ENCODE results near the gene BCO1.

Gene BCO1

DNA sequence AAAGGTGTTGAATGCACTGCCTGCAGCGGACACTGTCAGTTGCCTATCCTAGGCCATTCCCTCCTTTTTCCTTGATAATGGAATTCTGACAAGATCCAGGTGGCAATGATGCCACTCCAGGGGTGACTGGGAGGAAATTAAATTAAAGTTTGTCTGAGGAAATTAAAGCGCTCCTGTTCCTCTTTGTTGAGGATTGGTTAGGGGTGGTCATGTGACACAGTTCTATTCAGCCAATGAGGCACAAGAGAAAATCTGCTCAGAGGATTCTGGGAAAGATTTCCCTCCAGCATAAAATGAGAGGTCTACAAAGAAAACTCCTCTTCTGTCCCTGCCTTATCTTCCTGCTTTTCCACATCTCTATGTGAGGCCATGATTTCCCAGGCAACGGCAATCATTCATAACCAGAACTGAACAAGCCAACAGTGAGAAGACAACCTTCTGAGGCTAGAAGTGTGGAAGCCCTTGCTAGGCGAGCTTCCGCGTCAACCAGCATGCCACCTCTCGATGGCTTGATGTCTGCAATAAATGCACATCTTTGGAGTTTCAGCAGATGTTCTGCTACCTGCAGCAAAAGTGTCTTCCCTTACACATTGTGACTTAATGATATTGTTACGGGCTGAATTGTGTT is 5.6 kb upstream of the BCO1 start:
- no peak for DNase-seq

DNA sequence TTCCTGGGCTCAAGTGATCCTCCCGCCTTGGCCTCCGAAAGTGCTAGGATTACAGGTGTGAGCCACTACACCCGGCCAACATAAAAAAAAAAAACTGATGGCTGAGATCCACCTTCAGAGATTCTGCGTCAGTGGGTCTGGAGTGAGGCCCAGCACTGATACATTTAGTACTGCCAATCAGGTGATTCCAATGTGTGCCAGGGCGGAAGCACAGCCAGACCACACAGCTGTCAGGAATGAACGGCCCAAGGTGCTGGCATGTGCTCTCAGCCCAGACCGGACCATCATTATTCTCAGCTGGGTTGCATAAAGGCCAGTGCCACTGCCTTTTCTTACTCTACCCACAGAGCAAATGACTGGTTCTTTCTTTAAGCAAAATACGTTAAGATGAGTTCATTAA is 1.2 kb upstream of the BCO1 start:
- DNase-seq, result no peak

DNA sequence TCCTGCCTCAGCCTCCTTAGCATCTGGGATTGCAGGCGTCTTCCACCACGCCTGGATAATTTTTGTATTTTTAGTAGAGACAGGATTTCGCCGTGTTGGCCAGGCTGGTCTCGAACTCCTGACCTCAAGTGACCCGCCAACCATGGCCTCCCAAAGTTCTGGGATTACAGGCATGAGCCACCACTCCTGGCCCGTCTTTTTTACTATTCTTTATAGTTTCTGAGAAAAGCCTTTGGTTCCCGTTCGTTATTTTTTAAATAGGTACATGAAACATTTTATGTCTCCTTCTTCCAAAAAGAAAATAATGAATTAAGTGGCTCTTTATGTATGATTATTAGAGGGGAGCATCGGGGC is 570 bp upstream of the BCO1 start:
- DNase-seq, result no peak

DNA sequence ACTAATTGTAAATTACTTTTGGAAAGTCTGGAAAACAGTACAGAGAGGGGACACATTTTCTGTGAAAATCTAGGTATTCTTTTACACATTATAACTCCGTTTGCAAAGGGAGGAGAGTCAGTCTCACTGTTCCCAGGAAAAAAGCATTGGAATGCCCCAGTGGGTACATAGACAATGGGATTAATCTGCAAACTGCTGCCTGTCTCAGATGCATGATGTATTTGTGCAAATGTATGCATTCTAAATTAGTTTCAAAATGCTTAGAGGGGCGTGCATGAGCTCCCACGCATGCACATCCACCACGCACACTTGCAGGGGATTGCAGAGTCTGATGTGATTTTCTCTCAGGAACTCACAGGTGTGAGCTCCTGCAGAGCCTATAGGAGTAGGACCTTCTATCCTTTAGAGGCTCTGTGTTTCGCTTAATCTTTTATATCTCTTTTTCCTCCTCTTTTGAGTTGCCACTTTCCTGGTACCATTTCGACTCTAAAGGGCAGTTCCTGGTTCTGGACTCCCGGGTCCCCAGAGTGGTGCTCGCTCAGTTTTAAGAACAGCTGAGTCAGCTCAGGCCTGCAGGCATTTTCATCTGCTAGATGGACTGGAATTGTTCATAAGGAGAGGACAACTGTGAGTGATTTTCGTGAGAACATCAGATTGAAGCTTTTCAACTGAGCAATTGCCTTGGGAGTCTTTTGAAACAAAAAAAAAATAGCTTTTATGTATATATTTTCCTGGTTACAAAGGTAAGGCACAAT is 1.1 kb downstream of the BCO1 start:
- no peak for DNase-seq

DNA sequence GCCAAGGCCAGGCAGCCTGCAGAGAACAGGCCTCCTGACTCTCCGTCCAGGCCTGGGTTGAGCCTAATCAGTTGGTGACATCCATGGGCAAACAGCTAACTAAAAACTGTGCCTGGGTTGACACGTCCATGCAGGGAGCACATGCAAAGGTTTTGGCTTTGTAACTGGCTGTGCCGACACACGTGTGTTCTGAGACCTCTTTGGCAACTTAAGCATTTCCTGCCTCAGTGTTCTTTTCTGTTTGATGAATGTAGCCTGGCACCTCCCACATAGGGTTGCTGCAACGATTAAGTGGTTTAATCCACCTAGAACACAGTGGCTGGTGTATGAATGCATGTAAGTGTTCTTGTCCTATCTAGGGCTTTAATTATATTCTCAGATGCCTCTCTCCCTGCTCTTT is 3.2 kb downstream of the BCO1 start:
- DNase-seq, result no peak

- no peak for DNase-seq
Observed at GRCh38 chr16:81242977-81243618, 4.6 kb downstream of the BCO1 start.

GRCh38 chr16:81243942-81244341 is 5.5 kb downstream of the BCO1 start:
- no peak for DNase-seq

DNA sequence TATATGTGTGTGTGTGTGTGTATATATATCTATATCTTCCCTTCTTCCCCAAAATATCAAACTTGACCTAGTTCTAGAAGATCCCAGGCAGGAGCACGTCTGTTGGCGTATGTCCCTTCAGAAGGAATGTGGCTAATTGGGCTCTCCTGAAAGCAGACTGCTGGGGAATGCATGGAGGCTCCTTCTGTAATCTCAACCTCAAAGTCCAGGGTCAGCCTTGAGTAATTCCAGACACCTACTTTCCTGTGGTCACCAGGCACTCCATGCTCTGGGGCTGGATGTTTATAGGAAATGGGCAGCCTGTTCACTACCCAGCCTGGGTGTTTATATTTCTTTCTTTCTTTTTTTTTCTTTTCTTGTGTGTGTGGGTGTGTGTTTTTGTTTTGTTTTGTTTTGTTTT is 13.4 kb downstream of the BCO1 start:
- no peak for DNase-seq

GRCh38 chr16:81253141-81253540 is 14.7 kb downstream of the BCO1 start:
- no peak for DNase-seq

GRCh38 chr16:81254922-81255526 is 16.5 kb downstream of the BCO1 start:
- DNase-seq, result no peak

DNA sequence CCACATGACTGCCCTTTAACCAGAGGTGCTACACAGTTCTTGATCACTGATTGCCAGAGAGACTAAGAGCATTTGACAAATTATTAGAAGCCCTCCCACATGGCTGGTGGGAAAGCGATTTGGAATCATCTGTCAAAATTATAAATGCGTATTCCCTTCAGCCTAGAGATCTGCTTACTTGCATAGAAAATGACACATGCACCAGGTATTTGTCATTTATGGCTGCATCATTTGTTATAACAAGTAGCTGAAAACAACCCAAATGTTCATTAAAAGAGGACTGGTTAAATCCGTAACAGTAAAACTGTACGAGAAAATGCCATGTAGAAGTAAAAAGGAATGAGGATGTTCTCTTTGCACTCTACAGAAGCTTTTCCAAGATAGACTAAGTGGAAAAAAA is 21.4 kb downstream of the BCO1 start:
- no peak for DNase-seq

DNA sequence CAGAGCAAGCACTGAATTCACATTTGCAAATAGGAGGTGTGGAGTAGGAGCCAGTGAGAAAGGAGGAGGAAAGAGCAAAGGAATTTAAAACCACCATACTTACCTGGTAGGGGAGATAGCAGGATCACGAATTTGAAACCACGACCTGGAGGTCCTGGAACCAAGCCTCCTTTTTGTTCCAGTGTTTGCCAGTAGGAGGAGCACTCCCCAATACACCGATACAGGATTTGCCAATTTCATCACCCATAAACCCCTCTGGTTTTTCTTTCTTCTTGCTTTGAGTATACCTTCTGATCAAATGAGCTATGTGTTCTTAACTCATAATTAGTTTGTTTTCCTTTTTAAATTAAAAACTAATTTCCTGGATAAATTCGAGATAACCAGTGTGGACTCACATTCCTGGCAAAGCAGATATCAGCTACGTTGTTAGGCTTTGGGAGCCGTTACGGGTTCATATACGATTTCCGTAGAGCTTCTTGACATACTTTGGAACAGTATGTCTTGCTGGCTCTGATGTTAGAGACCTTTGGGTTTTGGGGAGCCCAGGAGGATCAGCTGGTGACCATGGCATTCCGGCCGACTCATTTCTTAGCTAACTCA is 22.7 kb downstream of the BCO1 start:
- DNase-seq, result peak; percentile 23

- no peak for DNase-seq
Observed at GRCh38 chr16:81263470-81264220, 25.2 kb downstream of the BCO1 start.

- no peak for DNase-seq
Observed at GRCh38 chr16:81264386-81264785, 25.9 kb downstream of the BCO1 start.

DNA sequence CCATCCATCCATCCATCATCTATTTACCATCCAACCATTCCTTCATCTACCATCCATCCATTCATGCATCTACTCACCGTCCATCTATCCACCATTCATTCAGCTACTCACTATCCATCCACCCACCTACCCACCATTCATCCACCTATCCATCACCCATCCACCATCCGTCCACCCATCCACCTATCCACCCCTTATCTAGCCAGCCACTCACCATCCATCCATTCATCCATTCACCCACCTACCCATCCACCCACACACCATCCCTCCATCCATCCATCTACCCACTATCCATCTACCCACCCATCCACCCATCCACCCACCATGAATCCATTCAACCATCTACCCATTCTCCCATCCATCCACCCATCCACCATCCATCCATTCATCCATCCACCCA is 26.6 kb downstream of the BCO1 start:
- no peak for DNase-seq

DNA sequence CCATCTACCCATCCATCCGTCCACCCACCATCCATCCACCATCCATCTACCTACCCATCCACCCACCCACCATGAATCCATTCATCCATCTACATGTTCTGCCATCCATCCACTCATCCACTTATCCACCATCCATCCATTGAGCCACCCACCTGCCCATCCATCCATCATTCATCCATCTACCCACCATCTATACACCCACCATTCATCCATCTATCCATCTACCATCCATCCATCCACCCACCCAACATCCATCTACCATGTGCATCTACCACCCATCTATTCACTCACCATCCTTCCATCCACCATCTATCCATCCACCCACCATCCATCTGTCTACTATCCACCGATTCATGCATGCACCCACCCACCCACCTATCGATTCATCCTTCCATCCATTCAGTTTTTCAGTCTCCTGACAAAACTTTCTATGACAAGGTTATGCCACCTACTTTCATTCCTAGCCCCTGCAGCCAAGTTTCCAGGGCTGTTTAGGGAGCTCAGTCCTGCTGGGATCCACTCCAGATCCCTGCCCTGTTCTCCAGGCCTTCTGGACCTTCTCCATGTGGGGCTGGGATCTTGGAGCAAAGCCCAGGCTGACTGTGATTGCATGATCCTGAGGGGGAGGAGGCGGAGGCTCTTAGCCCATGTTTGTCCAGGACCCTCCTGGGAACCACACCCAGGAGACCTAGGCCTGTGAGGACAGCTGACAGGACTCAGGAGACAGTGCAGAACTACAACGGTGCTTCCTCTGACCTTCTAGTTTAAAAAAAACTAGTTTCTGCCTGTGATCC is 27.4 kb downstream of the BCO1 start:
- DNase-seq, result no peak

DNA sequence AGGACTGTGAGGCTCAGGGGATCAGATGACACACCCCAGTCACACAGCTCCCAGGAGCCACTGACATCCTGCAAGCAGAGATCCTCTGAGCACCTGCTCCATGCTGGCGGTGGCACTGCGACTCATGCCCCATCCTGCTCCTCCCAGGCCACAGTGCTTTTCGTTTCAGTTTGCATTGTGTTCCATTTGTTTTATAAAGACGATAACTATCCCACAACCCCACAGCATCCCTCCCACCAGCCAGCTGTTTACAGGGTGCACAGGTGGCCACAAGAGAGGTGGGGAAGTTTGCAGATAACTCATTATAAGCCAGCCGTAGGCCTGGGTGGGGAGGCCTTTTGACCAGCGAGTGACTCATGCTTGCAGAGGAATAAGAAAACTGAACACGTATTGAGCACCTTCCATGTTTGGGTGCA is 28.2 kb downstream of the BCO1 start:
- DNase-seq, result peak; percentile 4

DNA sequence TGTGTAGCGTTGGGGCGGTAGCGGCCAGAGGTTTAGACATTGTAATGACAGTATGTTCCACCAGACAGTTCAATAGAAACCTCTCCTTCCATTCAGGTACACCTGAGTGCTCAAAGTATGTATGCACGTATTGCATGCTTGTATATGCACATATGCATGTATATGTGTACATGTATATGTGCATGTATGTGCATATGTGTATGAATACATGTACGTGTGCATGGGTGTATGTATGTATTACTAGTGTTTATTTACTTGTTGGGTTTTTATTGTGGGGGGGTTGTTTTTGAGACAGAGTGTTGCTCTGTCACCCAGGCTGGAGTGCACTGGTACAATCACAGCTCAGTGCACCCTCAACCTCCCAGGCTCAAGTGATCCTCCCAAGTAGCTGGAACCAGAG is 30.0 kb downstream of the BCO1 start:
- DNase-seq, result no peak

DNA sequence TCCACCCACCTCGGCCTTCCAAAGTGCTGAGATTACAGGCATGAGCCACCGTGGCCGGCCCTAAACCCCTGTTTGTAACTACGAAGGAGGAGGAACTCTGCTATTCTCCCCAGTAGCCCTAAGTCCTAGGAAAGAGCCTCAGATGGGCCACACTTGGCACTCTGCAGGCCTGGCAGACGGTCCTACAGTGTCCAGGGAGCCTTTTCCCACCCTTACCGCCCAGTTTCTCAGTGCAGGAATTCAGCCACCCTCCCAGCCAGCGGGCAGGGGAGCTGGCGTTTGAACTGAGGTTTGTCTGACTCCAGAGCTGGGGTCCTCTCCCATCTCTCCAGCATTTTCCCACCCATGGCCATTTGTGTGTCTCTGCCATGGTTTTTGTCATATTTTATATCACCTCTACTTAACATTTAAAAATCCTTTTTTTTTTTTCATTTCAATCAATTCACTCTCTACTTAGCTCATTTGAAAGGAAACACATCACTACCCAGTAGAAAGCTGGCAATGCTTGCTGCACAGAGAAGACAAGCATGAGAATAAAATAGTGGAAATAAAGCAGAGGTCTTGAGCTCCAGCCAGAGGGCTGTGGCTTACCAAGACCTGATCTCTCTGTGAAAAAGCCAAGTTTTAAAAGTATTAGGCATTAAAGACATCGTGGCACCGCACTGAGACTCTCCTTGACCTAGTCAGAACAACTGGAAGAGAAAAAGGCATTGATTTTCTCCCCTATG is 34.9 kb downstream of the BCO1 start:
- no peak for DNase-seq

GRCh38 chr16:81275064-81275532 is 36.6 kb downstream of the BCO1 start:
- DNase-seq, result no peak

- no peak for DNase-seq
Observed at GRCh38 chr16:81275795-81276194, 37.3 kb downstream of the BCO1 start.

Data from activated naive CD4-positive, alpha-beta T cell treated with Interleukin-2 at 50 U/mL for 16 hours (primary cell).